Peyer's patch (tissue), 4 donors: ENCODE results near the gene PALLD. TPM values are rescaled to one million over a fixed set of nuclear protein-coding genes. Genes with fewer than 3 reads are reported as not detected.

Source experiments
- DNase-seq, 3 donors: peaks; one replicate each; pipeline ENCODE4 v3.0.0-alpha.2; 2017 to 2019
- H3K27ac ChIP-seq, 4 donors: fragments of 200-600 bp; sonication (generic); one replicate each; pipeline ENCODE4 v1.5.1; 2016 to 2019
- H3K27me3 ChIP-seq, 2 donors: fragments of 200-600 bp; sonication (generic); one replicate each; pipeline ENCODE4 v1.5.1; 2019
- H3K36me3 ChIP-seq, 3 donors: fragments of 200-600 bp; sonication (generic); one replicate each; pipeline ENCODE4 v1.5.1; 2016 to 2019
- H3K4me1 ChIP-seq, 4 donors: fragments of 200-600 bp; sonication (generic); one replicate each; pipeline ENCODE4 v1.5.1; 2016 to 2019
- H3K4me3 ChIP-seq, 4 donors: fragments of 200-600 bp; sonication (generic); 1 replicate in 3 of 4; 2 replicates in 1 of 4; pipeline ENCODE4 v1.5.1; 2016 to 2019; ENCODE audit warnings: mild to moderate bottlenecking in 1 of 4
- H3K9me3 ChIP-seq, 4 donors: fragments of 200-600 bp; sonication (generic); one replicate each; pipeline ENCODE4 v1.5.1; 2016 to 2019; ENCODE audit warnings: mild to moderate bottlenecking in 1 of 4
- POLR2A ChIP-seq, 2 donors: fragments of 450-650 bp; IDR thresholded peaks; one replicate each; pipeline ENCODE4 v1.5.1; 2017; ENCODE audit warnings: antibody characterized with exemption in 2 of 2, mild to moderate bottlenecking in 2 of 2, moderate library complexity in 2 of 2
- total RNA-seq, 4 donors: library from RNA; depleted of rRNA; stranded (reverse); fragments of >200 nt; gene quantifications; one replicate each; pipeline ENCODE4 v1.1.0, GENCODE V29; 2016
- TF ChIP-seq, protein P1 (sequence below), 6 experiments: fragments of 450-650 bp in 4 of 6; fragments of 200-600 bp in 2 of 6; sonication (generic) in 1 of 6; IDR thresholded peaks; one replicate each; pipeline ENCODE4 v1.5.1; 2017 to 2019; ENCODE audit warnings: antibody characterized with exemption in 6 of 6, mild to moderate bottlenecking in 3 of 6, moderate library complexity in 1 of 6

PALLD gene
- total RNA-seq, 4 donors from 2014 or later = 68.0 to 175 (median 78.4) TPM

DNA sequence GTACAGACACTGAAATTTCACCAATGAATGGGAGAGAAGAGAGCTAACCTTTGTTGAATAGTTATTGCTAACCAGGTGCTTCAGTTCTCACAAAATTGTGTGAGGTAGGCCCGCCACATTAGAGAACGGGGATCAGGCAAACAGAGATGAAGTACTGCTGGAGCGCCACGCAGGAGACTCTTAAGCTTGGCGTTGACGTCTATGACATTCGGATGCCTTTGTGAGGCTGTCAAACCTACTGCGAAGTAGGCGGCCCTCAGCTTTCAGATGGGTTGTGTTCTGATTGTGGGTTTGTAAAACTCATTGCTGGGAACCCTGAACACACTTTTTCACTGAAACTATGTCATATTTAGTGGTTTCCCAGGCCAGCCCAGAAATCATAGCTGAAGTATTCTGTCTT, 339.6 kb downstream of the PALLD start:
- peaks cover 0 to 21% (median 0%) of the 10 kb centered on the region in 4 donors for H3K4me1 ChIP-seq
- peak overlapping the region in 2 of 4 donors; percentile 31 to 88 for H3K27ac ChIP-seq
- no peaks in the 10 kb centered on the region for H3K36me3 ChIP-seq
- no peak for DNase-seq
- H3K4me3 ChIP-seq = no peak overlapping the region
- TF ChIP-seq, protein P1, sequence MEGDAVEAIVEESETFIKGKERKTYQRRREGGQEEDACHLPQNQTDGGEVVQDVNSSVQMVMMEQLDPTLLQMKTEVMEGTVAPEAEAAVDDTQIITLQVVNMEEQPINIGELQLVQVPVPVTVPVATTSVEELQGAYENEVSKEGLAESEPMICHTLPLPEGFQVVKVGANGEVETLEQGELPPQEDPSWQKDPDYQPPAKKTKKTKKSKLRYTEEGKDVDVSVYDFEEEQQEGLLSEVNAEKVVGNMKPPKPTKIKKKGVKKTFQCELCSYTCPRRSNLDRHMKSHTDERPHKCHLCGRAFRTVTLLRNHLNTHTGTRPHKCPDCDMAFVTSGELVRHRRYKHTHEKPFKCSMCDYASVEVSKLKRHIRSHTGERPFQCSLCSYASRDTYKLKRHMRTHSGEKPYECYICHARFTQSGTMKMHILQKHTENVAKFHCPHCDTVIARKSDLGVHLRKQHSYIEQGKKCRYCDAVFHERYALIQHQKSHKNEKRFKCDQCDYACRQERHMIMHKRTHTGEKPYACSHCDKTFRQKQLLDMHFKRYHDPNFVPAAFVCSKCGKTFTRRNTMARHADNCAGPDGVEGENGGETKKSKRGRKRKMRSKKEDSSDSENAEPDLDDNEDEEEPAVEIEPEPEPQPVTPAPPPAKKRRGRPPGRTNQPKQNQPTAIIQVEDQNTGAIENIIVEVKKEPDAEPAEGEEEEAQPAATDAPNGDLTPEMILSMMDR (IDR thresholded peaks at IDR 0.05) = no peak
- no peak for TF ChIP-seq POLR2A (IDR thresholded peaks at IDR 0.05)
- H3K9me3 ChIP-seq = no peaks in the 10 kb centered on the region
- H3K27me3 ChIP-seq = no peaks in the 10 kb centered on the region

DNA sequence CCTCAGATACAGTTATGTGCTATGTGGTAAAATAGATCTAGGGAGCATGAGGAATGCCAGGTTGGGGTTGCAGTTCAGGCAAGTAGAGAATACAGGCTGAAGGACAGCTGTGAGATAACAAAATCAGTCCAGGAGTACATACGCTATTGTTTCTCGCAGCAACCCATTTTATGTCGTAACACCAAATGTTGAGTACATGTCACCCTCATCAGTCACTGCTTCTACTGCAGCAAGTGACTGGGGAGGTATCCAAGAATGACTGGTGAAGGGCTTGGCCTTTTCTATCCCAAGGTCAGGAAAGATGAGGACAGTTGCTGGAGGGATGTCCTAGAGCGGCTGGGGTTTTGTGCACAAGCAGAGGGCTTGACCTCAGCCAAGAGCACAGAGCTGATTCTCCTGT, 341.1 kb downstream of the PALLD start:
- TF ChIP-seq POLR2A (IDR thresholded peaks at IDR 0.05) = no peak
- TF ChIP-seq, protein P1 (IDR thresholded peaks at IDR 0.05) = no peak
- Histone ChIP-seq H3K36me3 (no peaks in the 10 kb centered on the region), H3K4me1 (peaks cover 0 to 19% (median 0%) of the 10 kb centered on the region in 4 donors), H3K27me3 (no peaks in the 10 kb centered on the region), H3K4me3 (no peak overlapping the region), H3K9me3 (no peaks in the 10 kb centered on the region), H3K27ac (peak overlapping the region in 2 of 4 donors; percentile 29 to 88)
- DNase-seq = no peak

DNA sequence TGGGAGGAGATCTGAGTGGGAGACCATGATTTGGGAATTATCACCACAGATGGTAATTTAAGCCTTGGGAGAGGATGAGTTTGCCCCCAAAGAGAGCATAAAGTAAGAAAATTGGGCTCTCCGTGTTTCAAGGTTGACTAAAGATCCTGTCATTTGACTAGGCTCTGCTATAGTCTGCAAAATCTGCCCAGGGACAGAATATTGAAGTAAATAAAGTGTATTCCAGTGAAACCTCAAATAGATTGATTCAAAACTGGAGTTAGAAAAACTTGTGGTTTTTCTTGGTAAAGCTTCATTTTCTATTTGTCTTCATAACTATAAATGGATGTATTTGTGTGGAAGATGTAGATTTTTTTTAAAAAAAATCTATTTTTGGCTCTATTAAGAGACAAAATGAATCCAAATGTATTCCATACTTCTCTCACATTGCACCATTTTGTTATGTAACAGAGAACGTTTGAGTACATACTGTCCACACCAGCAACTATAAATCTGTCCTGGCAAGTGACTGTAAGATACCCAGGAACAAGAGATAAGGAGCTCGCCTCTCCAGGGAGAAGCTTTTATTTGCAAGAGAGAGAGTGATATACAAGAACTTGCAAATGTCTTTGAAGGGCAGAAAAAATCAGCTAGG, 343.0 kb downstream of the PALLD start:
- no peak for TF ChIP-seq POLR2A (IDR thresholded peaks at IDR 0.05)
- Histone ChIP-seq H3K4me1 (peaks cover 0 to 18% (median 0%) of the 10 kb centered on the region in 4 donors), H3K9me3 (no peaks in the 10 kb centered on the region), H3K27ac (peak overlapping the region in 3 of 4 donors; percentile 61 to 88 (median 70)), H3K4me3 (no peak overlapping the region), H3K36me3 (no peaks in the 10 kb centered on the region), H3K27me3 (no peaks in the 10 kb centered on the region)
- no peak for DNase-seq

DNA sequence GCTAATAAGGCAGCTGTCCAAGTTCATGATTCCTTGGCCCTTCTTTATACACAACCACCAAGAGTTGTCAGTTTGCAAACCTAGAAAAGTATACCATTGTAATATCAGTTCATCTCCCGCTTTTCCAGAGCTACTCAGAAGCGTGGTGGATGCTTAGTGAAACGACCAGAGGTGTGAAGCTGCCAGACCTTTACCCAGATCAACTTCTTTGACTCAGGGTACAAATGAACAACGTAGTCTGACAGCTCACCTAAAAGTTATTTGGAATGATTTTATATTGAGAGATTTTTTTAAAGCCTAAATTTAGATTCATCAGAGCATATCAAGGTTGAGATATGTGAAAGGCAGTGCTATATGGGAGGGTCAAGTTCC, 343.5 kb downstream of the PALLD start:
- Histone ChIP-seq H3K36me3 (no peaks in the 10 kb centered on the region), H3K4me3 (no peak overlapping the region), H3K4me1 (peaks cover 0 to 18% (median 0%) of the 10 kb centered on the region in 4 donors), H3K27me3 (no peaks in the 10 kb centered on the region), H3K9me3 (no peaks in the 10 kb centered on the region), H3K27ac (peak overlapping the region in 3 of 4 donors; percentile 45 to 88 (median 53))
- no peak for TF ChIP-seq POLR2A (IDR thresholded peaks at IDR 0.05)
- TF ChIP-seq, protein P1 (IDR thresholded peaks at IDR 0.05) = no peak
- DNase-seq = no peak

DNA sequence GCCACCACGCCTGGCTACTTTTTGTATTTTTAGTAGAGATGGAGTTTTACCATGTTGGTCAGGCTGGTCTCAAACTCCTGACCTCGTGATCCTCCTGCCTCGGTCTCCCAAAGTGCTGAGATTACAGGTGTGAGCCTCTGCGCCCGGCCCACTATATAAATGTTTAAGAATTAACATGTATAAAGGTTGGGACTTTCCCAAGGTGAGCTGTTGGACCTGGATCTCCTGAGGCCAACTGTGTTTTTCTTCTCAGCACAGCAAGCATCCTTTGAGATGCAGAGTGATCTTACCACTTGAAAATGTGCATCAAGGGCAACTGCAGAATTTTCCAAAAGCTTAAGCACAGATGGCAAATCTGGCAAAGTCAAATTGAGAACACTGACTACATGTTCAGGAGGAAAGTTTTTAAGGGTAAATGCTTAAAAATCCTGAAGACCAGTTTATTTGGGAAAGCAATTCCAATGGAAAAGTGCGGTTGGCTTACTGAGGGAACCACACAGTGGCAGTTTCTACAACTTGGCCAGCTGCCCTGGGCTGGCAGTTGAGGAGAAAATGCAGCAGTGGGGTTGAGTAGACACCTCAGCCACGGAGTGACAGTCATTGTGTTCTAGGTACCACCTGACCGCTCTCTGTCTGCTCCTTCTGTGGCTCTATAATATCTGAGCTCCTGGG, 344.3 kb downstream of the PALLD start:
- no peaks in the 10 kb centered on the region for H3K27me3 ChIP-seq
- DNase-seq = no peak
- H3K9me3 ChIP-seq = no peaks in the 10 kb centered on the region
- H3K4me1 ChIP-seq = peaks cover 0 to 18% (median 0%) of the 10 kb centered on the region in 4 donors
- H3K36me3 ChIP-seq = no peaks in the 10 kb centered on the region
- H3K27ac ChIP-seq = peak overlapping the region in 3 of 4 donors; percentile 45 to 88 (median 53)
- TF ChIP-seq, protein P1 (IDR thresholded peaks at IDR 0.05) = no peak
- TF ChIP-seq POLR2A (IDR thresholded peaks at IDR 0.05) = no peak
- H3K4me3 ChIP-seq = no peak overlapping the region

DNA sequence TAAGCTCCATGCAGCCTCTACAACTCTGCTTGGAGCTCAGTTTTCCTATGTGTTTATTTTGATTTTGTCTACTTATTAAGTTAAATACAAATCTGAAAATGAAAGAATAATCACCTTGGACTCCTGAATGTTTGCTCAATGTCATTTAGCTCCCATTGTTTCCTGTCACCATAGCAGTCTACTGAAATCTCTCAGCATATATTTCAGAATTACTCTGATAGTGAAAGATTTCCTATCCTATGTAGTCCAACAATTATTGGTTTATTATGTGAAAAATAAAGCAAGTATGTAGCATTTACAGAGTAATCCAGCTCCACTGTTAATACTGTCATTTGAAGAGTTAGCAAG, 344.8 kb downstream of the PALLD start:
- TF ChIP-seq, protein P1 (IDR thresholded peaks at IDR 0.05) = no peak
- no peak for TF ChIP-seq POLR2A (IDR thresholded peaks at IDR 0.05)
- Histone ChIP-seq H3K4me1 (peaks cover 0 to 18% (median 0%) of the 10 kb centered on the region in 4 donors), H3K36me3 (peaks cover 0 to 1% (median 0%) of the 10 kb centered on the region in 3 donors), H3K9me3 (no peaks in the 10 kb centered on the region), H3K4me3 (no peak overlapping the region), H3K27me3 (no peaks in the 10 kb centered on the region), H3K27ac (peak overlapping the region in 2 of 4 donors; percentile 53 to 88)
- no peak for DNase-seq
